Keratinocyte (primary cell): ENCODE results near the gene IL1RAPL2.

Source experiments
- CTCF ChIP-seq, 3 experiments: IDR thresholded peaks in 1 of 3; conservative IDR thresholded peaks in 1 of 3; optimal IDR thresholded peaks in 1 of 3; 2 replicates in 2 of 3; 3 replicates in 1 of 3; pipeline versions ENCODE3 to v1.5.1; 2011; ENCODE audit warnings: low read length in 3 of 3, mild to moderate bottlenecking in 3 of 3, moderate library complexity in 2 of 3, control low read depth in 1 of 3, inconsistent platforms in 1 of 3; ENCODE audit not compliant: insufficient read depth in 2 of 3; ENCODE audit errors: extremely low read depth in 1 of 3
- EZH2 ChIP-seq: IDR thresholded peaks from one replicate; pipeline ENCODE4 v1.6.1; 2012; ENCODE audit warnings: inconsistent platforms, mild to moderate bottlenecking, low read length, moderate library complexity

- TF ChIP-seq CTCF (optimal IDR thresholded peaks at IDR 0.05 in 1 of 3, IDR thresholded peaks at IDR 0.05 in 1 of 3, conservative IDR thresholded peaks at IDR 0.05 in 1 of 3; ENCODE audit: extremely low read depth in 1 of 3, insufficient read depth in 2 of 3, low read length in 3 of 3), result no peak
- TF ChIP-seq EZH2, result no peak
Observed at GRCh38 chrX:105781804-105782203, 1215.8 kb downstream of the IL1RAPL2 start.
